Measurements from ENCODE around the gene PRELID2.

DNA sequence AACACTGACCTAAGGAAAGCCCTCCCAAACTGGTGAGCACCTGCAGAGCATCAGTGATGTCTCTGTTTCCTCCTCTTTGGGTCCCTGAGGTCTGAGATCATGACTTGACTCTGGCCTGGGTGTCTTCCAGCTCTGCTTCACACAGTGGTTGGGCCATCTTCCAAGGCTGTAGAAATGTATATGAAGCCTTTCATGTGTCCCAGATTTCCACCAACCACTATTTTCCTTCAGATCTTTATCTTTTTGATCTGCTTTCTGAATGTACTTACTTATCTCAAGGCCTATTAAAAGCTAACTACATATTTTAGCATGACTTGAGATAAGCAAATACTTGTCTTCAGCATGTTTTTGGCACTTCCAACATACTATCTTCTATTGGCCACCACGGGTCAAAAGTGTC, 47.1 kb downstream of the PRELID2 start:
- TF ChIP-seq CTCF (IDR thresholded peaks at IDR 0.05; ENCODE audit: insufficient read depth, low read depth, low read length) (no peak), EZH2 (IDR thresholded peaks at IDR 0.05; ENCODE audit: insufficient read depth, low read length) (no peak)

All from astrocyte (in vitro differentiated cells and primary cell).